BJ (cell line): ENCODE results near the gene ZBTB20. TPM values are rescaled to one million over a fixed set of nuclear protein-coding genes. Genes with fewer than 3 reads are reported as not detected.

Experiments used
- CTCF ChIA-PET: fragments of 350-600 bp; formaldehyde crosslinking; extraction: SDS; loops from one replicate; lab custom pipeline; 2021; ENCODE audit warnings: antibody characterized with exemption, inconsistent platforms; lab: Yijun Ruan, JAX
- POLR2A ChIA-PET: fragments of 300-600 bp; sonication (Branson Sonifier 250); formaldehyde crosslinking; extraction: SDS; loops from one replicate; lab custom pipeline; 2021; ENCODE audit warnings: antibody characterized with exemption; lab: Charles Lee
- DNase-seq: peaks from one replicate; pipeline ENCODE4 v3.0.0-alpha.2; 2011; ENCODE audit warnings: low read depth
- H3K27me3 ChIP-seq: 2 replicates; pipeline ENCODE4 v1.6.0; 2011; ENCODE audit warnings: low read length; ENCODE audit not compliant: control insufficient read depth, insufficient read depth
- H3K36me3 ChIP-seq: 2 replicates; pipeline ENCODE4 v1.5.1; 2011; ENCODE audit warnings: low read length; ENCODE audit not compliant: control insufficient read depth, insufficient read depth
- H3K4me3 ChIP-seq: 2 replicates; pipeline ENCODE4 v1.5.1; 2011; ENCODE audit warnings: low read depth, mild to moderate bottlenecking, control low read depth, low read length
- polyA plus RNA-seq: library from polyadenylated mRNA; depleted of rRNA; stranded (reverse); fragments of >200 nt; gene quantifications from 2 replicates; pipeline ENCODE4 v1.2.3, GENCODE V29; 2011
- TF ChIP-seq, protein P1 (sequence below): IDR thresholded peaks from 2 replicates; pipeline ENCODE4 v1.5.1; 2011; ENCODE audit warnings: low read depth, mild to moderate bottlenecking, control low read depth, inconsistent platforms, low read length, moderate library complexity; ENCODE audit not compliant: insufficient read depth

Gene ZBTB20
- polyA plus RNA-seq, 1 experiment: 6.0 TPM

DNA sequence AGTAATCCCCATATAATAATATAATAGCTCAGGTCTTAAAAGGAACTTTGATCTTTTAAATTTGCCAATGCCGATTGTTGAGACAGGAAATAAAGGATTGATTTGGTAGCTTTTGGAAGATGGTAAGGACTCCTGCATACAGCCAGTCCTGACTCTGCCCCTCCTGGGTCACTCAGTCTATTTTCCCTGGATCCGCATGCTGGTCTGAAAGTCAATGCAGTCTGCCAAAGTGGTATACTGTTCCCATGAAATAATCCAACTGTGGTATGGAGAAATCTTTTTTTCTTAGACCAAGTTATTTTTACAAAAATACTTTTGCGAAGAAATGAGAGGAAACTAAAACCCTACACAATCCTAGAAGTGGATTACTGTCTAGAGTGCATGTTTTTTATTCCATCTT lies 662.2 kb downstream of the ZBTB20 start:
- CTCF ChIA-PET: interaction anchor here (0.8 to 1.3 kb wide), 2 partner anchors 11 to 43 kb away, joined by 3 read pairs; no protein-coding TSS in a partner anchor
- no peak for DNase-seq
- POLR2A ChIA-PET: no interaction called here

DNA sequence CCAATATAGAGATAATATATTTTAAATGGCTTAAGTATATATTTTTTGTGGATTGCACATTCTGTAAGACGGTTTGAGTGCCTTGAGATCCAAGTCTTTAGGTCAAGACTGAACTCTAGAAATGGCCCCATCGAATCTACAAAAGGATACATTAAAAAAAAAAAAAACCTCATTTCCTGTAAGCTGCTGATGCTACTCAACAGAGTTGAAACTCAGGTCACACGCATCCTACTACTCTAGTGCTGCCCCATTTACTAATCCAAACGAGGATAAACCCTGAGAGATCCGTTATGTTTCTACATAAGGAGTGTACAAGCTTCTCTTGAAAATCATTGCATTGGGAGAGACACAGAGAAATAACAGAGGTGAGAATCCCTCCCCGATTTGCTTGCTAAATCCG lies 666.0 kb downstream of the ZBTB20 start:
- no peaks in the 10 kb centered on the region for H3K27me3 ChIP-seq
- TF ChIP-seq, protein P1, sequence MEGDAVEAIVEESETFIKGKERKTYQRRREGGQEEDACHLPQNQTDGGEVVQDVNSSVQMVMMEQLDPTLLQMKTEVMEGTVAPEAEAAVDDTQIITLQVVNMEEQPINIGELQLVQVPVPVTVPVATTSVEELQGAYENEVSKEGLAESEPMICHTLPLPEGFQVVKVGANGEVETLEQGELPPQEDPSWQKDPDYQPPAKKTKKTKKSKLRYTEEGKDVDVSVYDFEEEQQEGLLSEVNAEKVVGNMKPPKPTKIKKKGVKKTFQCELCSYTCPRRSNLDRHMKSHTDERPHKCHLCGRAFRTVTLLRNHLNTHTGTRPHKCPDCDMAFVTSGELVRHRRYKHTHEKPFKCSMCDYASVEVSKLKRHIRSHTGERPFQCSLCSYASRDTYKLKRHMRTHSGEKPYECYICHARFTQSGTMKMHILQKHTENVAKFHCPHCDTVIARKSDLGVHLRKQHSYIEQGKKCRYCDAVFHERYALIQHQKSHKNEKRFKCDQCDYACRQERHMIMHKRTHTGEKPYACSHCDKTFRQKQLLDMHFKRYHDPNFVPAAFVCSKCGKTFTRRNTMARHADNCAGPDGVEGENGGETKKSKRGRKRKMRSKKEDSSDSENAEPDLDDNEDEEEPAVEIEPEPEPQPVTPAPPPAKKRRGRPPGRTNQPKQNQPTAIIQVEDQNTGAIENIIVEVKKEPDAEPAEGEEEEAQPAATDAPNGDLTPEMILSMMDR: no peak
- CTCF ChIA-PET: no interaction called here
- DNase-seq: no peak
- H3K4me3 ChIP-seq: no peak overlapping the region
- no peaks in the 10 kb centered on the region for H3K36me3 ChIP-seq
- POLR2A ChIA-PET: no interaction called here

More for the DNA sequence above, 662.2 kb downstream of the ZBTB20 start:
- TF ChIP-seq, protein P1: no peak
- H3K4me3 ChIP-seq: no peak overlapping the region
- no peaks in the 10 kb centered on the region for H3K27me3 ChIP-seq
- H3K36me3 ChIP-seq: no peaks in the 10 kb centered on the region

DNA sequence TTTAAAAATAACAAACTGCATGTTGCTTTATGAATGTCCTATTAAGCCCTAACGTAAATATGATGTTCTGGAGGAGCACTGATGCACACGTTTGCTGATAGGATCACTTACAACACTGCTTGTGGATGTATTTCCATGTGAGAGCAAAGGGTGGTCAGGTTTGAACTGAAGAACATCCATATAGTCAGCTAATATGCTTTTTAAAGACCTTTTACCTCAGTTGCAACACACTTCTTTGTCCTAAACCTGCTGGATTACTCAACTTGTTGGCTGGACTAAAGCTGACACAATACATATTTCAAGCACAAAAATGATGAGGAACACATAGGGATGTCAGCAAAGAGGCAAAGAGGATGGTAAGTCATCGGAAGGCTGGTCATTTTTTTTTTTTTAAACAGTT lies 666.6 kb downstream of the ZBTB20 start:
- no peak for DNase-seq
- no peaks in the 10 kb centered on the region for H3K36me3 ChIP-seq
- TF ChIP-seq, protein P1: no peak
- CTCF ChIA-PET: no interaction called here
- POLR2A ChIA-PET: no interaction called here
- no peak overlapping the region for H3K4me3 ChIP-seq
- H3K27me3 ChIP-seq: no peaks in the 10 kb centered on the region

DNA sequence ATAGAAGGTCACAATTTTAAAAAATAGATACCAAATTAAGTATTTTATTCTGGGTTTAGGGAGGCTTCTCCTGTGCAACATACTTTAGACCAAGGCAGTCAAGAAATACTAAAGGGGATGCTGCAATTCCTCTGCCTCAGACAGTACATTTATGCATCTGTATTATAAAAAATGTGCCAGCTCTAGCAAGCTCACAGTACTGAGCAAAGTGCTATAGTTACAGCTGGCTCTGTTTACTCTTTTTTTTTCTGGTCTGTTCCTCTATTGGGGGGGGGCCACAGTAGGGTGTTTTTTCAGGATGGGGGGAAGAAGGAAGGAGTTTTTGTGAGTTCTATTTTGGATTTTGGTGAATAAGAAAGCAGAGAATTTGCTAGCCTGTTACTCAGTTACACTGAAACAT lies 668.3 kb downstream of the ZBTB20 start:
- POLR2A ChIA-PET: no interaction called here

DNA sequence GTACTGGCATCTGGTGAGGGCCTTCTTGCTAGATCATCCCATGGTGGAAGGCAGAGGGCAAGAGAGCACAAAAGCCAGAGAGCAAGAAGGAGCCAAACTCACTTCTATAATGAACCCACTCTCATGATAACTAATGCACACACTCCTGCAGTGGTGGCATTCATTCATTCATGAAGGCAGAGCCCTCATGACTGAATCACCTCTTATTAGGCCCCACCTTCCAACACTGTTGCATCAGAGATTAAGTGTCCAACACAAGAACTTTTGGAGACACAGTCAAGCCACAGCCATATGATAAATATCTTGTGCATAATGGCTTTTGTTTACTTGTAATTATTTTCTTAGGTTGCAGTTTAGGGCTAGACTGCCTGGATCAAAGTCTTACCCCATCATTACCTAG lies 670.6 kb downstream of the ZBTB20 start:
- DNase-seq: no peak
- Histone ChIP-seq H3K27me3 (no peaks in the 10 kb centered on the region), H3K4me3 (no peak overlapping the region), H3K36me3 (no peaks in the 10 kb centered on the region)
- ChIA-PET POLR2A (no interaction called here), CTCF (interaction anchor here (0.7 to 1.6 kb wide), 2 partner anchors 13 to 113 kb away, joined by 3 read pairs; no protein-coding TSS in a partner anchor)
- TF ChIP-seq, protein P1: no peak

More for the DNA sequence above, 668.3 kb downstream of the ZBTB20 start:
- Histone ChIP-seq H3K4me3 (no peak overlapping the region), H3K36me3 (no peaks in the 10 kb centered on the region), H3K27me3 (no peaks in the 10 kb centered on the region)
- TF ChIP-seq, protein P1: no peak
- DNase-seq: no peak
- CTCF ChIA-PET: no interaction called here
